ENCODE results near the gene EDEM2. TPM values are rescaled to one million over a fixed set of nuclear protein-coding genes. Genes with fewer than 3 reads are reported as not detected.

EDEM2 gene
- total and polyA plus RNA-seq, 2 of the 13 experiments (the other 11 are each of a cell fraction or from before 2014, with no cell fraction given): 33.1 to 46.9 TPM

DNA sequence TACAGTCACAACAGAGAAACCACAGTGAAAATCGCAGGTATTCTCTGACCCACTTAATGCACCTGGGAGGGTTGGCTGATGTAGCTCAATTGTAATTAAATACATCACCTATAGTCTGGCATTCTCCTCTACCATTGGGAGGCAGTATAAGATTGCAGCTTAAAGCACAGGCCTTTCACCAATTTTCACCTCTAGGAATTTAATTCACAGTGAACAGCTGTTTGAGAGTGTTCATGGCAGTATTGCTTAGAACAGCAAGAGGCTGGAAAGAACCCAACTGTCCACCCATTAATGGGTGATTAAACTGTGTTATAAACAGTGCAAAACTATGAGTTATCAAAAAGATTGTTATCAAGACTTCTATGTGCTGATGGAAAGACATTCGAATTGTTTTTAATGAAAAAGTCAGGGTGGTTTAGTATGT, 2.0 kb downstream of the EDEM2 start:
- H3K9me3 ChIP-seq (ENCODE audit: low read length): no peaks in the 10 kb centered on the region
- no TSS peak for BruUV-seq (replicated peaks)
- no peak overlapping the region for H3K4me3 ChIP-seq (replicated peaks in 1 of 3; ENCODE audit: insufficient read depth in 1 of 3, low read depth in 2 of 3, low read length in 3 of 3)
- in situ Hi-C loops (cut with HindIII; ENCODE audit: extremely low pct_ligation_motif_present, low pct_unique_long_range_greater_than_20kb) (loop anchor here (5.0 to 25.0 kb wide), 3 partner anchors 62 to 292 kb away; partner anchors contain the start of gene GDF5), intact Hi-C loops (cut with micrococcal nuclease; ENCODE audit: unreplicated experiment) (loop anchor here (1.0 kb wide), 3 partner anchors 49 to 124 kb away; no protein-coding TSS in a partner anchor)
- no peak overlapping the region for H3K9ac ChIP-seq (ENCODE audit: insufficient read depth, low read depth, low read length)
- H3K4me2 ChIP-seq (ENCODE audit: low read depth, low read length): no peak overlapping the region
- ATAC-seq (peak; percentile 9; the same call in 2 of the 3 replicates), FAIRE-seq (peak; percentile 79), DNase-seq (ENCODE audit: low spot score) (peak; percentile 77)
- no peaks in the 10 kb centered on the region for H4K20me1 ChIP-seq (ENCODE audit: insufficient read depth, low read length)
- peaks cover 27% of the 10 kb centered on the region for H3K4me1 ChIP-seq (ENCODE audit: insufficient read depth, low read length)
- peaks cover 3 to 7% of the 10 kb centered on the region in 2 experiments; a peak in 3 of 5 replicates for H3K36me3 ChIP-seq (replicated peaks in 1 of 2; ENCODE audit: control insufficient read depth in 1 of 2, insufficient read depth in 2 of 2, low read length in 2 of 2)
- CTCF ChIA-PET (ENCODE audit: low intra/inter-chr PET ratio, low total read pairs): interaction anchor here (0.8 to 3.3 kb wide), 6 partner anchors 60 to 162 kb away, joined by 3 to 38 read pairs (median 4); partner anchors contain the start of gene MMP24
- H3K79me2 ChIP-seq (ENCODE audit: insufficient read depth, low read length): no peaks in the 10 kb centered on the region
- H2AFZ ChIP-seq (ENCODE audit: low read length): no peak overlapping the region
- 60% methylated on average over 2 of the region's 2 CpGs for WGBS (ENCODE audit: low lambda C conversion rate)
- no peak overlapping the region for H3K27ac ChIP-seq (ENCODE audit: extremely low read length, insufficient read depth, low read length)
- no peaks in the 10 kb centered on the region; a peak in 1 of 5 replicates for H3K27me3 ChIP-seq (ENCODE audit: control insufficient read depth in 1 of 2, insufficient read depth in 2 of 2, low read length in 2 of 2)
- POLR2A ChIA-PET: interaction anchor here (1.0 to 1.6 kb wide), 4 partner anchors 42 to 140 kb away, joined by 3 to 10 read pairs (median 6); partner anchors contain the start of gene EIF6
- TF ChIP-seq RAD21 (CRISPR knock-in tag; IDR thresholded peaks at IDR 0.05) (peak; percentile 95), TBX2 (CRISPR knock-in tag; IDR thresholded peaks at IDR 0.05; ENCODE audit: borderline replicate concordance) (peak; percentile 39; the same call in 1 of the 2 replicates), NBN (conservative IDR thresholded peaks at IDR 0.05) (no peak), STAG1 (CRISPR knock-in tag; IDR thresholded peaks at IDR 0.05) (peak; percentile 98), SPEN (CRISPR knock-in tag; IDR thresholded peaks at IDR 0.05; ENCODE audit: low read depth) (0 out of 2 replicates have a peak, but pooled peaks have one; percentile 15), ISL2 (CRISPR knock-in tag; IDR thresholded peaks at IDR 0.05) (peak; percentile 23; the same call in 1 of the 2 replicates), ZFX (CRISPR knock-in tag; IDR thresholded peaks at IDR 0.05; ENCODE audit: low read depth) (peak; percentile 47), CHD4 (IDR thresholded peaks at IDR 0.05; ENCODE audit: borderline replicate concordance, low read length) (no peak), SMC3 (IDR thresholded peaks at IDR 0.05; ENCODE audit: low read length) (peak; percentile 96), SNAPC2 (CRISPR knock-in tag; IDR thresholded peaks at IDR 0.05) (no peak), ZNF772 (CRISPR knock-in tag; IDR thresholded peaks at IDR 0.05) (0 out of 2 replicates have a peak, but pooled peaks have one; percentile 53), SRSF4 (IDR thresholded peaks at IDR 0.05; ENCODE audit: low read depth, low read length, poor library complexity, severe bottlenecking) (no peak), GATAD1 (CRISPR knock-in tag; IDR thresholded peaks at IDR 0.05) (0 out of 2 replicates have a peak, but pooled peaks have one; percentile 41), ZKSCAN8 (CRISPR knock-in tag; IDR thresholded peaks at IDR 0.05; ENCODE audit: borderline replicate concordance) (no peak), PAX8 (CRISPR knock-in tag; IDR thresholded peaks at IDR 0.05; ENCODE audit: borderline replicate concordance) (peak; percentile 86; the same call in 1 of the 2 replicates)
- TF ChIP-seq, protein P1, sequence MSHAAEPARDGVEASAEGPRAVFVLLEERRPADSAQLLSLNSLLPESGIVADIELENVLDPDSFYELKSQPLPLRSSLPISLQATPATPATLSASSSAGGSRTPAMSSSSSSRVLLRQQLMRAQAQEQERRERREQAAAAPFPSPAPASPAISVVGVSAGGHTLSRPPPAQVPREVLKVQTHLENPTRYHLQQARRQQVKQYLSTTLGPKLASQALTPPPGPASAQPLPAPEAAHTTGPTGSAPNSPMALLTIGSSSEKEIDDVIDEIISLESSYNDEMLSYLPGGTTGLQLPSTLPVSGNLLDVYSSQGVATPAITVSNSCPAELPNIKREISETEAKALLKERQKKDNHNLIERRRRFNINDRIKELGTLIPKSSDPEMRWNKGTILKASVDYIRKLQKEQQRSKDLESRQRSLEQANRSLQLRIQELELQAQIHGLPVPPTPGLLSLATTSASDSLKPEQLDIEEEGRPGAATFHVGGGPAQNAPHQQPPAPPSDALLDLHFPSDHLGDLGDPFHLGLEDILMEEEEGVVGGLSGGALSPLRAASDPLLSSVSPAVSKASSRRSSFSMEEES (CRISPR knock-in tag; IDR thresholded peaks at IDR 0.05): 0 out of 2 replicates have a peak, but pooled peaks have one; percentile 17
- TF ChIP-seq, protein P2, sequence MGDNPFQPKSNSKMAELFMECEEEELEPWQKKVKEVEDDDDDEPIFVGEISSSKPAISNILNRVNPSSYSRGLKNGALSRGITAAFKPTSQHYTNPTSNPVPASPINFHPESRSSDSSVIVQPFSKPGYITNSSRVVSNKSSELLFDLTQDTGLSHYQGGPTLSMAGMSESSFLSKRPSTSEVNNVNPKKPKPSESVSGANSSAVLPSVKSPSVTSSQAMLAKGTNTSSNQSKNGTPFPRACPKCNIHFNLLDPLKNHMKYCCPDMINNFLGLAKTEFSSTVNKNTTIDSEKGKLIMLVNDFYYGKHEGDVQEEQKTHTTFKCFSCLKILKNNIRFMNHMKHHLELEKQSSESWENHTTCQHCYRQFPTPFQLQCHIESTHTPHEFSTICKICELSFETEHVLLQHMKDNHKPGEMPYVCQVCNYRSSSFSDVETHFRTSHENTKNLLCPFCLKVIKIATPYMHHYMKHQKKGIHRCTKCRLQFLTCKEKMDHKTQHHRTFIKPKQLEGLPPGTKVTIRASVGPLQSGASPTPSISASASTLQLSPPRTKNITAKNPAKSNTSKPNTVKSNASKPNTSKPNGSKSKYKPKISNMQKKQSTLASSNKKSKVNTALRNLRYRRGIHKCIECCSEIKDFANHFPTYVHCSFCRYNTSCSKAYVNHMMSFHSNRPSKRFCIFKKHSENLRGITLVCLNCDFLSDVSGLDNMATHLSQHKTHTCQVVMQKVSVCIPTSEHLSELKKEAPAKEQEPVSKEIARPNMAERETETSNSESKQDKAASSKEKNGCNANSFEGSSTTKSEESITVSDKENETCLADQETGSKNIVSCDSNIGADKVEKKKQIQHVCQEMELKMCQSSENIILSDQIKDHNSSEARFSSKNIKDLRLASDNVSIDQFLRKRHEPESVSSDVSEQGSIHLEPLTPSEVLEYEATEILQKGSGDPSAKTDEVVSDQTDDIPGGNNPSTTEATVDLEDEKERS (CRISPR knock-in tag; IDR thresholded peaks at IDR 0.05): 0 out of 2 replicates have a peak, but pooled peaks have one; percentile 33
- TF ChIP-seq, protein P3, sequence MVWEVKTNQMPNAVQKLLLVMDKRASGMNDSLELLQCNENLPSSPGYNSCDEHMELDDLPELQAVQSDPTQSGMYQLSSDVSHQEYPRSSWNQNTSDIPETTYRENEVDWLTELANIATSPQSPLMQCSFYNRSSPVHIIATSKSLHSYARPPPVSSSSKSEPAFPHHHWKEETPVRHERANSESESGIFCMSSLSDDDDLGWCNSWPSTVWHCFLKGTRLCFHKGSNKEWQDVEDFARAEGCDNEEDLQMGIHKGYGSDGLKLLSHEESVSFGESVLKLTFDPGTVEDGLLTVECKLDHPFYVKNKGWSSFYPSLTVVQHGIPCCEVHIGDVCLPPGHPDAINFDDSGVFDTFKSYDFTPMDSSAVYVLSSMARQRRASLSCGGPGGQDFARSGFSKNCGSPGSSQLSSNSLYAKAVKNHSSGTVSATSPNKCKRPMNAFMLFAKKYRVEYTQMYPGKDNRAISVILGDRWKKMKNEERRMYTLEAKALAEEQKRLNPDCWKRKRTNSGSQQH (CRISPR knock-in tag; IDR thresholded peaks at IDR 0.05; ENCODE audit: low read depth): no peak

All from HepG2 (cell line).